Stimulated activated CD4-positive, alpha-beta T cell treated with anti-CD3 and anti-CD28 coated beads, Interleukin-15, amount 100 ng/mL, for 48 hours (primary cell): ENCODE results near the gene ZSCAN5B.
A peak's percentile ranks its signal among the peaks of the same experiment; 100 is the strongest.

ENCODE experiments used
- DNase-seq, 2 donors: peaks; one replicate each; pipeline ENCODE4 v3.0.0-alpha.2; 2020; ENCODE audit warnings: low read depth in 2 of 2

ZSCAN5B gene

GRCh38 chr19:56145698-56146097 lies 51.9 kb downstream of the ZSCAN5B start:
- no peak for DNase-seq

- no peak for DNase-seq
These were observed 52.8 kb downstream of the ZSCAN5B start for GRCh38 chr19:56144831-56145230.

GRCh38 chr19:56144376-56144775 lies 53.2 kb downstream of the ZSCAN5B start:
- no peak for DNase-seq

- no peak for DNase-seq
These were observed 54.6 kb downstream of the ZSCAN5B start for GRCh38 chr19:56142897-56143434.

GRCh38 chr19:56142087-56142787 lies 55.3 kb downstream of the ZSCAN5B start:
- no peak for DNase-seq

GRCh38 chr19:56141417-56141993 lies 56.1 kb downstream of the ZSCAN5B start:
- no peak for DNase-seq

- DNase-seq = peak; percentile 98 to 99
These were observed 56.8 kb downstream of the ZSCAN5B start, which contains the start of gene ZNF444 for GRCh38 chr19:56140583-56141416. TSS of gene ZNF444 (plus strand) at chr19:56141287. CDS start at chr19:56146912, 5,625 bp downstream.

GRCh38 chr19:56139847-56140582 lies 57.6 kb downstream of the ZSCAN5B start:
- no peak for DNase-seq
